Endometrium (tissue), 2 donors: ENCODE measurements around the gene RNH1.

Experiments
- FAIRE-seq: peaks from 2 replicates; lab custom pipeline; 2012; peaks lifted over from hg19 to GRCh38; lab: Jason Lieb, UNC
- donor health status: control.
- donor health status: control.

Gene RNH1

GRCh38 chr11:459511-460220 is 47.4 kb downstream of the RNH1 start:
- FAIRE-seq, result no peak

GRCh38 chr11:457111-457760 is 49.8 kb downstream of the RNH1 start:
- no peak for FAIRE-seq

- no peak for FAIRE-seq
Observed at GRCh38 chr11:456533-456932, 50.5 kb downstream of the RNH1 start.

- FAIRE-seq, result no peak
Observed at GRCh38 chr11:455566-456147, 51.4 kb downstream of the RNH1 start.

GRCh38 chr11:454801-455565 is 52.1 kb downstream of the RNH1 start:
- no peak for FAIRE-seq

- FAIRE-seq, result no peak
Observed at GRCh38 chr11:454043-454442, 53.0 kb downstream of the RNH1 start.

GRCh38 chr11:453564-453963 is 53.5 kb downstream of the RNH1 start:
- no peak for FAIRE-seq

- no peak for FAIRE-seq
Observed at GRCh38 chr11:452916-453527, 54.0 kb downstream of the RNH1 start.

GRCh38 chr11:452203-452744 is 54.8 kb downstream of the RNH1 start:
- FAIRE-seq, result no peak

- FAIRE-seq, result no peak
Observed at GRCh38 chr11:451738-452137, 55.3 kb downstream of the RNH1 start.

GRCh38 chr11:450809-451451 is 56.1 kb downstream of the RNH1 start:
- FAIRE-seq, result no peak

- FAIRE-seq, result no peak
Observed at GRCh38 chr11:449889-450808, 56.9 kb downstream of the RNH1 start, which contains the start of gene PTDSS2. PTDSS2 (plus strand) TSS chr11:450279; CDS start chr11:450456, 177 bp downstream.

- FAIRE-seq, result no peak
Observed at GRCh38 chr11:447923-448731, 58.9 kb downstream of the RNH1 start.

GRCh38 chr11:446891-447290 is 60.2 kb downstream of the RNH1 start:
- no peak for FAIRE-seq

GRCh38 chr11:445765-446588 is 61.1 kb downstream of the RNH1 start:
- no peak for FAIRE-seq
